Kidney (tissue), 14 donors: ENCODE measurements around the gene PHLDB2. TPM values are rescaled to one million over a fixed set of nuclear protein-coding genes. Genes with fewer than 3 reads are reported as not detected.

ENCODE experiments used
- DNase-seq, 5 donors: peaks; one replicate each; pipeline ENCODE4 v3.0.0-alpha.2; 2013 to 2020
- FAIRE-seq: peaks from 2 replicates; lab custom pipeline; 2012; peaks lifted over from hg19 to GRCh38; lab: Jason Lieb, UNC
- H3K27ac ChIP-seq, 2 donors: one replicate each; pipeline ENCODE4 v1.7.0; 2013; ENCODE audit warnings: low read depth in 2 of 2, low read length in 2 of 2, inconsistent platforms in 1 of 2
- H3K27me3 ChIP-seq: one replicate; pipeline ENCODE4 v1.7.1; 2013; ENCODE audit warnings: low read length, inconsistent platforms; ENCODE audit not compliant: control insufficient read depth, insufficient read depth
- H3K36me3 ChIP-seq, 3 donors: one replicate each; pipeline versions ENCODE4 v1.7.0 to v1.7.1; 2013; ENCODE audit warnings: low read length in 3 of 3, control low read depth in 1 of 3, inconsistent platforms in 1 of 3; ENCODE audit not compliant: insufficient read depth in 3 of 3, control insufficient read depth in 2 of 3
- H3K4me1 ChIP-seq, 3 donors: one replicate each; pipeline versions ENCODE4 v1.7.0 to v1.7.1; 2013; ENCODE audit warnings: low read length in 3 of 3, inconsistent platforms in 1 of 3, low read depth in 1 of 3; ENCODE audit not compliant: control insufficient read depth in 2 of 3, insufficient read depth in 2 of 3
- H3K4me3 ChIP-seq, 3 donors: one replicate each; pipeline versions ENCODE4 v1.7.0 to v1.8.1; 2013; ENCODE audit warnings: low read length in 3 of 3, control low read depth in 1 of 3, inconsistent platforms in 1 of 3
- H3K9ac ChIP-seq, 3 donors: one replicate each; pipeline versions ENCODE4 v1.7.0 to v1.7.1; 2013; ENCODE audit warnings: low read length in 3 of 3, control low read depth in 1 of 3, inconsistent platforms in 1 of 3
- H3K9me3 ChIP-seq, 3 donors: one replicate each; pipeline versions ENCODE4 v1.7.0 to v1.7.1; 2013; ENCODE audit warnings: low read length in 3 of 3, control low read depth in 1 of 3, inconsistent platforms in 1 of 3; ENCODE audit not compliant: control insufficient read depth in 2 of 3, insufficient read depth in 1 of 3
- intact Hi-C: fragments of 100-400 bp; cut with DNase I; formaldehyde crosslinking; loops from one replicate; pipeline ENCODE4 v1.11.1; 2022
- polyA plus RNA-seq: library from polyadenylated mRNA; stranded (reverse); fragments of 350-450 nt; fragmentation: Illumina TruSeq; extraction: RNeasy Lipid Tissue Mini Kit (QIAGEN cat#74804); gene quantifications from one replicate; pipeline ENCODE4 v1.2.3, GENCODE V29; 2014; ENCODE audit warnings: low read depth, low replicate concordance; ENCODE audit not compliant: insufficient read depth
- total RNA-seq: library from RNA; stranded (reverse); fragmentation: NEBNext Ultra II Directional; extraction: Animal tissue kit (Norgen Biotek cat#: 25700); gene quantifications from one replicate; pipeline ENCODE4 v1.2.1, GENCODE V29; 2021
- TF ChIP-seq, protein P1 (sequence below): IDR thresholded peaks from 3 replicates; pipeline ENCODE4 v1.5.1; 2012; ENCODE audit warnings: mild to moderate bottlenecking, moderate library complexity, borderline replicate concordance; ENCODE audit not compliant: insufficient read depth; ENCODE audit errors: extremely low read depth
- donor health status: control.
- donor health status: control.
- donor health status: control.
- donor health status: control.
- donor health status: control.
- donor health status: DM: yes; HTN: yes; CAD: no.
- donor health status: Normal renal cell carcinoma (clear cell type).

PHLDB2 gene
- total and polyA plus RNA-seq, 2 donors from 2014 or later = 28.0 to 85.6 TPM

DNA sequence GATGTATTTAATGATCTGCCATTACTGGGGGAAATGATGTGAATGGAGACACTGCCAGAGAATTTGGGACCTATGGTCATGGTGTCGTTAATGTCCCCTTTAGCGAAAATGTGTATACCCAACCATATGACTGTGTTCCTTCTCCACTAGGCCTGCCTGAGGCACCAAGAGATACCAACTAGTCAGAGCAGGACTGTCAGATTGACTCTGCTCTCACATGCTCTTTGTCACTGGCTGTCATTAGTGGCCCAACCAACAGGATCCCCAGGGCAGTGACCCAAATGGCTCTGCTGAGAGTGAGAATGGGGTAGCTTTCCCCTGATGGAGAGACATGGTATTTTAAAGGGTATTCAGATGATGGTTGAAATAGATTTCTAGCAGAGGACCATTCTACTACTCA, 142.5 kb downstream of the PHLDB2 start:
- no peaks in the 10 kb centered on the region for H3K9me3 ChIP-seq
- TF ChIP-seq, protein P1, sequence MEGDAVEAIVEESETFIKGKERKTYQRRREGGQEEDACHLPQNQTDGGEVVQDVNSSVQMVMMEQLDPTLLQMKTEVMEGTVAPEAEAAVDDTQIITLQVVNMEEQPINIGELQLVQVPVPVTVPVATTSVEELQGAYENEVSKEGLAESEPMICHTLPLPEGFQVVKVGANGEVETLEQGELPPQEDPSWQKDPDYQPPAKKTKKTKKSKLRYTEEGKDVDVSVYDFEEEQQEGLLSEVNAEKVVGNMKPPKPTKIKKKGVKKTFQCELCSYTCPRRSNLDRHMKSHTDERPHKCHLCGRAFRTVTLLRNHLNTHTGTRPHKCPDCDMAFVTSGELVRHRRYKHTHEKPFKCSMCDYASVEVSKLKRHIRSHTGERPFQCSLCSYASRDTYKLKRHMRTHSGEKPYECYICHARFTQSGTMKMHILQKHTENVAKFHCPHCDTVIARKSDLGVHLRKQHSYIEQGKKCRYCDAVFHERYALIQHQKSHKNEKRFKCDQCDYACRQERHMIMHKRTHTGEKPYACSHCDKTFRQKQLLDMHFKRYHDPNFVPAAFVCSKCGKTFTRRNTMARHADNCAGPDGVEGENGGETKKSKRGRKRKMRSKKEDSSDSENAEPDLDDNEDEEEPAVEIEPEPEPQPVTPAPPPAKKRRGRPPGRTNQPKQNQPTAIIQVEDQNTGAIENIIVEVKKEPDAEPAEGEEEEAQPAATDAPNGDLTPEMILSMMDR = no peak
- intact Hi-C loops = no loop called here
- H3K4me3 ChIP-seq = no peak overlapping the region
- no peak for FAIRE-seq
- H3K27ac ChIP-seq = no peak overlapping the region
- H3K4me1 ChIP-seq = peaks cover 0 to 3% (median 0%) of the 10 kb centered on the region in 3 donors
- H3K9ac ChIP-seq = no peak overlapping the region
- no peaks in the 10 kb centered on the region for H3K27me3 ChIP-seq
- no peak for DNase-seq
- no peaks in the 10 kb centered on the region for H3K36me3 ChIP-seq

DNA sequence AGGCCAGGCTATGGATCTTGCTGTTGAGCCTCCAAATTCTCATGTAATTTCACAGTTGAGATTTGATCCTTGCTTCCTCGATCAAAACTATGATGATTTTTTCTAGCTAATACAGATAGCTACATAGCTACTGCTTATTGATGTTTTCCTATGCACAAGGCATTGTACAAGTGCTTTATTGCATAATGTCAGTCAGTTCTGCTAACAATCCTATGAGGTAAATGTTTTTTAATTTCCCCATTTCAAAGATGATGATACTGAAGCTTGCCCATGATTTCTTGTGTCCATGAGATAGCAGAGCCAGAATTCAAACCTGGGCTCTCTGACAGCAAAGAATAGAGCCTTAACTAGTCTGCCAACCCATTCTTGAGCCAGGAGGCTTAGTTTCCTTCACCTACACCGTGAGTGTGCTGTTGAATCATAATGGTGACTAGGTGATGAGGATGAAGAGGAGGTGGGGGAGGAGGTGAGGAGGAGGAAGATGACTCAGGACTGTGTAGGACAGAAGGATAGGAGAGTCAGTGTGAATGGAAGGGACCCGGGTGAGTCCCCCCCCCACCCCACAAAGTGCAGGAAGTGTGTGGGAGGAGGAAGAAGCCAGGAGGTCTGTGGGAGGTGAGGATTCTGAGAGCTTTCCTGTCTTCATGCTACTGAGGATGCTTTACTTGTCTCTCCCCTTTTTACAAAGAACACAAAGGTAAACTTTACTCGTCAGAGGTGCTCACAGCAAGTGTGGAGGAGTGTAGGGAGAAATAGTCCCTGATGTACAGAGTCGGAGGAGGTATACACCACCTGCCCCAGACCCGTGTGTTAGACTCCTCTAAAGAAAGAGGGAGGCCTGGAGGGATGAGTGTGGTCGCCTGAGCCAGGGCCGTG, 143.3 kb downstream of the PHLDB2 start:
- no peak overlapping the region for H3K27ac ChIP-seq
- H3K4me1 ChIP-seq = peaks cover 0 to 3% (median under 1%) of the 10 kb centered on the region in 3 donors
- H3K4me3 ChIP-seq = no peak overlapping the region
- no peak overlapping the region for H3K9ac ChIP-seq
- intact Hi-C loops = no loop called here
- TF ChIP-seq, protein P1 = no peak
- no peak for DNase-seq
- H3K27me3 ChIP-seq = no peaks in the 10 kb centered on the region
- no peaks in the 10 kb centered on the region for H3K36me3 ChIP-seq
- H3K9me3 ChIP-seq = no peaks in the 10 kb centered on the region
- no peak for FAIRE-seq

DNA sequence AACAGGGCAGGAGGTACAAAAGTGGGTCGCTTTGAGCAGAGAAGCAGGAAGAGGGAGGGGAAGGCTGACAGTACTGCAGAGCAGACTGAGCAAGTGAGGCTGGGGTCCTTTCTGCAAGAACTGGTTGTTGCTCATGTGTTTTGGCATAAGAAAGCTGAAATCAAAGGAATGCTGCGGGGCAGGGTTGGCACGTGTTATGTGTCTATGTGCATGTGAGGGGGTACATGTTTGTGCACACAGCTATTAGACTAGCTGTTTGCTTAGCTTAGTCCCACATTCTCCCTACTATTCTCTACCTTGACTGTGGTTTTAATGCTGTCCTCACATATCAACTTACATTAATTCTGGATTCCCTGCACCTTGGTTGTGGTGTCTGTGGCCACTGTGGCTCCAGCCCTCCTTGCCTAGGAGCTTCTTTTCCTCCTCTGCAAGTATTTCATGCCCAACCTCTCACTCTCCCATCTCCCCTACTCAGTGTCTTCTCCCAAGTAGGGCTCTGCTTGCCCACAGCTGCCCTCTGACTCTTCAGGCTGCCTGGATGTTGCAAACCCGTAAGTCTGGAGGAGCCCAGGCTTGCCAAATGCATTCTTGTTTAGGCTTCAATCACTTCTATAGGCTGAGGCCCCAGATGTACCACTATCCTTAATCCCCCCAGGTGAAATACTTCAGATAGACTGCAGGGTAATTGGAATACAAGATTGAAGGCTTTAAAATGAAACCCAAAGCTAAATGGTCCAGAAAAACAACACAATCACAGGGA, 144.4 kb downstream of the PHLDB2 start:
- Histone ChIP-seq H3K9me3 (no peaks in the 10 kb centered on the region), H3K4me1 (peaks cover 0 to 13% (median 2%) of the 10 kb centered on the region in 3 donors), H3K27ac (no peak overlapping the region), H3K4me3 (no peak overlapping the region), H3K36me3 (no peaks in the 10 kb centered on the region), H3K27me3 (no peaks in the 10 kb centered on the region), H3K9ac (no peak overlapping the region)
- TF ChIP-seq, protein P1 = no peak
- DNase-seq (no peak), FAIRE-seq (no peak)
- intact Hi-C loops = no loop called here
